Measurements from ENCODE around the gene SCAF1. TPM values are rescaled to one million over a fixed set of nuclear protein-coding genes. Genes with fewer than 3 reads are reported as not detected.

SCAF1 gene
- total and polyA plus RNA-seq, 2 of the 13 experiments (the other 11 are each of a cell fraction or from before 2014, with no cell fraction given): 3.3 to 6.1 TPM

DNA sequence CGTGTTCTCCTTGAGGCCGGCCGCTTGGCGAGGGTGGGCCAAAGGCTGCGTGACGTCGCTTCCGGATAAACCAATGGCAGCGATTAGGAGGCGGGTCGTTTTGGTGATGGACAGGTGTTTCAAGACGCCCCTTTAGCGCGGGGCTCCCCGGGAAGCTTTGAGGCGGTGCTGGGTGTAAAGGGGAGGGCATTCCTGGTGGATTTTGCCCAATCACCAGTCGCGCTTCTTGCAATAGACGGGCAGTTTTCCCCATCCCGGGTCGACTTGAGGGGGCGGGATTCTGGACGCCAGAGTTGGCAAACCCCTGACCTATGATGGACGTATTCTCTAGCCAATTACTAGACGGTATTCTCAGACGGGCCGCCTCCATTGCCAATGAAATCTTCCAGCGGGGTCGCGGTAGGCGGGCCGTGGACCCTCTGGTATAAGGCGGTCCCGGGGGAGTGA is 34.8 kb downstream of the SCAF1 start (continued):
- TF ChIP-seq FOXK1 (CRISPR knock-in tag; IDR thresholded peaks at IDR 0.05; ENCODE audit: borderline replicate concordance, low read depth) (no peak), ZC3H4 (CRISPR knock-in tag; IDR thresholded peaks at IDR 0.05; ENCODE audit: borderline replicate concordance) (no peak), BCL6 (CRISPR knock-in tag; IDR thresholded peaks at IDR 0.05) (no peak), ZNF792 (CRISPR knock-in tag; IDR thresholded peaks at IDR 0.05) (no peak), FIP1L1 (IDR thresholded peaks at IDR 0.05; ENCODE audit: borderline replicate concordance, insufficient read depth, low read depth, low read length) (no peak), SATB2 (CRISPR knock-in tag; IDR thresholded peaks at IDR 0.05) (no peak), HNRNPUL1 (IDR thresholded peaks at IDR 0.05; ENCODE audit: low read depth, low read length) (no peak), CREB1 (IDR thresholded peaks at IDR 0.05) (peak; percentile 95), CREB1 (CRISPR knock-in tag; IDR thresholded peaks at IDR 0.05) (peak; percentile 98), HNRNPLL (IDR thresholded peaks at IDR 0.05; ENCODE audit: low read depth, low read length, poor library complexity, severe bottlenecking) (peak; percentile 69), TEAD3 (CRISPR knock-in tag; optimal IDR thresholded peaks at IDR 0.05; ENCODE audit: borderline replicate concordance) (no peak), RARA (CRISPR knock-in tag; IDR thresholded peaks at IDR 0.05) (no peak), SNAI1 (CRISPR knock-in tag; IDR thresholded peaks at IDR 0.05; ENCODE audit: borderline replicate concordance) (no peak), ERF (CRISPR knock-in tag; IDR thresholded peaks at IDR 0.05) (no peak), REXO4 (CRISPR knock-in tag; IDR thresholded peaks at IDR 0.05; ENCODE audit: borderline replicate concordance) (no peak), SOX5 (CRISPR knock-in tag; IDR thresholded peaks at IDR 0.05; ENCODE audit: borderline replicate concordance) (no peak), ZNF776 (CRISPR knock-in tag; IDR thresholded peaks at IDR 0.05) (no peak), ZNF569 (CRISPR knock-in tag; IDR thresholded peaks at IDR 0.05; ENCODE audit: borderline replicate concordance) (no peak), NR2C2 (CRISPR knock-in tag; IDR thresholded peaks at IDR 0.05; ENCODE audit: borderline replicate concordance) (peak; percentile 93)
- TF ChIP-seq, protein P1, sequence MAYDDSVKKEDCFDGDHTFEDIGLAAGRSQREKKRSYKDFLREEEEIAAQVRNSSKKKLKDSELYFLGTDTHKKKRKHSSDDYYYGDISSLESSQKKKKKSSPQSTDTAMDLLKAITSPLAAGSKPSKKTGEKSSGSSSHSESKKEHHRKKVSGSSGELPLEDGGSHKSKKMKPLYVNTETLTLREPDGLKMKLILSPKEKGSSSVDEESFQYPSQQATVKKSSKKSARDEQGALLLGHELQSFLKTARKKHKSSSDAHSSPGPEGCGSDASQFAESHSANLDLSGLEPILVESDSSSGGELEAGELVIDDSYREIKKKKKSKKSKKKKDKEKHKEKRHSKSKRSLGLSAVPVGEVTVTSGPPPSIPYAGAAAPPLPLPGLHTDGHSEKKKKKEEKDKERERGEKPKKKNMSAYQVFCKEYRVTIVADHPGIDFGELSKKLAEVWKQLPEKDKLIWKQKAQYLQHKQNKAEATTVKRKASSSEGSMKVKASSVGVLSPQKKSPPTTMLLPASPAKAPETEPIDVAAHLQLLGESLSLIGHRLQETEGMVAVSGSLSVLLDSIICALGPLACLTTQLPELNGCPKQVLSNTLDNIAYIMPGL (CRISPR knock-in tag; IDR thresholded peaks at IDR 0.05; ENCODE audit: borderline replicate concordance in 1 of 2, low read depth in 1 of 2): no peak; a peak in 1 of 4 replicates
- TF ChIP-seq, protein P2, sequence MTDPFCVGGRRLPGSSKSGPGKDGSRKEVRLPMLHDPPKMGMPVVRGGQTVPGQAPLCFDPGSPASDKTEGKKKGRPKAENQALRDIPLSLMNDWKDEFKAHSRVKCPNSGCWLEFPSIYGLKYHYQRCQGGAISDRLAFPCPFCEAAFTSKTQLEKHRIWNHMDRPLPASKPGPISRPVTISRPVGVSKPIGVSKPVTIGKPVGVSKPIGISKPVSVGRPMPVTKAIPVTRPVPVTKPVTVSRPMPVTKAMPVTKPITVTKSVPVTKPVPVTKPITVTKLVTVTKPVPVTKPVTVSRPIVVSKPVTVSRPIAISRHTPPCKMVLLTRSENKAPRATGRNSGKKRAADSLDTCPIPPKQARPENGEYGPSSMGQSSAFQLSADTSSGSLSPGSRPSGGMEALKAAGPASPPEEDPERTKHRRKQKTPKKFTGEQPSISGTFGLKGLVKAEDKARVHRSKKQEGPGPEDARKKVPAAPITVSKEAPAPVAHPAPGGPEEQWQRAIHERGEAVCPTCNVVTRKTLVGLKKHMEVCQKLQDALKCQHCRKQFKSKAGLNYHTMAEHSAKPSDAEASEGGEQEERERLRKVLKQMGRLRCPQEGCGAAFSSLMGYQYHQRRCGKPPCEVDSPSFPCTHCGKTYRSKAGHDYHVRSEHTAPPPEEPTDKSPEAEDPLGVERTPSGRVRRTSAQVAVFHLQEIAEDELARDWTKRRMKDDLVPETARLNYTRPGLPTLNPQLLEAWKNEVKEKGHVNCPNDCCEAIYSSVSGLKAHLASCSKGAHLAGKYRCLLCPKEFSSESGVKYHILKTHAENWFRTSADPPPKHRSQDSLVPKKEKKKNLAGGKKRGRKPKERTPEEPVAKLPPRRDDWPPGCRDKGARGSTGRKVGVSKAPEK (CRISPR knock-in tag; IDR thresholded peaks at IDR 0.05; ENCODE audit: borderline replicate concordance): no peak
- TF ChIP-seq, protein P3, sequence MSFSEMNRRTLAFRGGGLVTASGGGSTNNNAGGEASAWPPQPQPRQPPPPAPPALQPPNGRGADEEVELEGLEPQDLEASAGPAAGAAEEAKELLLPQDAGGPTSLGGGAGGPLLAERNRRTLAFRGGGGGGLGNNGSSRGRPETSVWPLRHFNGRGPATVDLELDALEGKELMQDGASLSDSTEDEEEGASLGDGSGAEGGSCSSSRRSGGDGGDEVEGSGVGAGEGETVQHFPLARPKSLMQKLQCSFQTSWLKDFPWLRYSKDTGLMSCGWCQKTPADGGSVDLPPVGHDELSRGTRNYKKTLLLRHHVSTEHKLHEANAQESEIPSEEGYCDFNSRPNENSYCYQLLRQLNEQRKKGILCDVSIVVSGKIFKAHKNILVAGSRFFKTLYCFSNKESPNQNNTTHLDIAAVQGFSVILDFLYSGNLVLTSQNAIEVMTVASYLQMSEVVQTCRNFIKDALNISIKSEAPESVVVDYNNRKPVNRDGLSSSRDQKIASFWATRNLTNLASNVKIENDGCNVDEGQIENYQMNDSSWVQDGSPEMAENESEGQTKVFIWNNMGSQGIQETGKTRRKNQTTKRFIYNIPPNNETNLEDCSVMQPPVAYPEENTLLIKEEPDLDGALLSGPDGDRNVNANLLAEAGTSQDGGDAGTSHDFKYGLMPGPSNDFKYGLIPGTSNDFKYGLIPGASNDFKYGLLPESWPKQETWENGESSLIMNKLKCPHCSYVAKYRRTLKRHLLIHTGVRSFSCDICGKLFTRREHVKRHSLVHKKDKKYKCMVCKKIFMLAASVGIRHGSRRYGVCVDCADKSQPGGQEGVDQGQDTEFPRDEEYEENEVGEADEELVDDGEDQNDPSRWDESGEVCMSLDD (CRISPR knock-in tag; IDR thresholded peaks at IDR 0.05; ENCODE audit: borderline replicate concordance): no peak
- TF ChIP-seq, protein P4, sequence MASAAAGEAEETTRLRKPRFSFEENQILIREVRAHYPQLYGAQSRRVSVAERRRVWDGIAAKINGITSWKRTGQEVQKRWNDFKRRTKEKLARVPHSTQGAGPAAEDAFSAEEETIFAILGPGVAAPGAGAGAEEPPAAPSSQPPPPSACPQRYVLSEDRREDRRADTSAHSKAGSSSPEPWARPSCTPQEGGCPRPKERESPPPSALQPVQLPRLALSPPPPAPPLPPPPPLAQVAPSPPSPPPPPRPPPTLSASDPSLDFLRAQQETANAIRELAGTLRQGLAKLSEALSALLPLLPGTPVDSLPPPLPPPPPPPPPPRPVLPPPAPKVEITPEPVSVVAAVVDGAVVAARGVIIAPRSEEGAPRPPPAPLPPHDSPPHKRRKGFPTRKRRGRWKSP (CRISPR knock-in tag; IDR thresholded peaks at IDR 0.05): peak; percentile 11; the same call in 1 of the 2 replicates

Measured in HepG2 (cell line).